CD4-positive, CD25-positive, alpha-beta regulatory T cell (primary cell): ENCODE results near the gene ZBTB25. TPM values are rescaled to one million over a fixed set of nuclear protein-coding genes. Genes with fewer than 3 reads are reported as not detected.

Experiments used
- ATAC-seq, 2 donors: fragments of 150-1000 bp; cut with Tn5 transposase; one replicate each; pipeline ENCODE4 v1.10.0; 2021; ENCODE audit warnings: low read depth in 2 of 2, moderate number of reproducible peaks in 2 of 2, moderate library complexity in 1 of 2
- DNase-seq, 3 donors: peaks; one replicate each; pipeline versions ENCODE4 v3.0.0 to v3.0.0-alpha.2; 2012 to 2022; ENCODE audit warnings: mixed read lengths in 1 of 3
- H3K27ac ChIP-seq: one replicate; pipeline ENCODE4 v1.7.0; 2013; ENCODE audit warnings: mild to moderate bottlenecking, low read length; ENCODE audit not compliant: insufficient read depth, poor library complexity, severe bottlenecking
- H3K27me3 ChIP-seq: one replicate; pipeline ENCODE4 v1.7.0; 2013; ENCODE audit warnings: low read length; ENCODE audit not compliant: control insufficient read depth, insufficient read depth
- H3K36me3 ChIP-seq: one replicate; pipeline ENCODE4 v1.7.0; 2013; ENCODE audit warnings: mild to moderate bottlenecking, low read length, moderate library complexity; ENCODE audit not compliant: control insufficient read depth, insufficient read depth
- H3K4me1 ChIP-seq: 2 replicates; pipeline ENCODE4 v1.7.0; 2013; ENCODE audit warnings: mild to moderate bottlenecking, low read length; ENCODE audit not compliant: insufficient read depth, control insufficient read depth, poor library complexity, severe bottlenecking
- H3K4me3 ChIP-seq: one replicate; pipeline ENCODE4 v1.7.0; 2013; ENCODE audit warnings: low read depth, mild to moderate bottlenecking, low read length, moderate library complexity
- H3K9me3 ChIP-seq, 2 experiments: 1 replicate in 1 of 2; 2 replicates in 1 of 2; pipeline ENCODE4 v1.7.0; 2013; ENCODE audit warnings: low read length in 2 of 2, mild to moderate bottlenecking in 1 of 2, moderate library complexity in 1 of 2; ENCODE audit not compliant: control insufficient read depth in 2 of 2
- H3K27ac Mint-ChIP-seq, 3 donors: one replicate each; pipeline ENCODE4 v1.8.0; 2020 to 2022; ENCODE audit warnings: mild to moderate bottlenecking in 3 of 3, mixed read lengths in 3 of 3, moderate library complexity in 2 of 3
- H3K27me3 Mint-ChIP-seq: one replicate; pipeline ENCODE4 v1.8.0; 2022; ENCODE audit warnings: mild to moderate bottlenecking, mixed read lengths
- H3K36me3 Mint-ChIP-seq: one replicate; pipeline ENCODE4 v1.8.0; 2020; ENCODE audit warnings: mixed read lengths
- H3K4me1 Mint-ChIP-seq, 4 donors: one replicate each; pipeline ENCODE4 v1.8.0; 2020 to 2022; ENCODE audit warnings: mixed read lengths in 4 of 4, mild to moderate bottlenecking in 1 of 4
- H3K4me3 Mint-ChIP-seq, 4 donors: one replicate each; pipeline ENCODE4 v1.8.0; 2020 to 2022; ENCODE audit warnings: mild to moderate bottlenecking in 4 of 4, mixed read lengths in 4 of 4, moderate library complexity in 3 of 4
- H3K9me3 Mint-ChIP-seq, 7 donors: one replicate each; pipeline ENCODE4 v1.8.0; 2020 to 2022; ENCODE audit warnings: mixed read lengths in 7 of 7, mild to moderate bottlenecking in 3 of 7, moderate library complexity in 2 of 7
- polyA plus RNA-seq, 4 donors: library from polyadenylated mRNA; unstranded; fragments of 300-500 nt; fragmentation: Illumina TruSeq; gene quantifications; one replicate each; pipeline ENCODE4 v1.2.3, GENCODE V29; 2021
- total RNA-seq: library from RNA; stranded (reverse); gene quantifications from one replicate; pipeline ENCODE4 v1.2.3, GENCODE V29; 2022

ZBTB25 gene
- total and polyA plus RNA-seq, 5 donors from 2014 or later = 34.8 to 78.0 (median 39.1) TPM

DNA sequence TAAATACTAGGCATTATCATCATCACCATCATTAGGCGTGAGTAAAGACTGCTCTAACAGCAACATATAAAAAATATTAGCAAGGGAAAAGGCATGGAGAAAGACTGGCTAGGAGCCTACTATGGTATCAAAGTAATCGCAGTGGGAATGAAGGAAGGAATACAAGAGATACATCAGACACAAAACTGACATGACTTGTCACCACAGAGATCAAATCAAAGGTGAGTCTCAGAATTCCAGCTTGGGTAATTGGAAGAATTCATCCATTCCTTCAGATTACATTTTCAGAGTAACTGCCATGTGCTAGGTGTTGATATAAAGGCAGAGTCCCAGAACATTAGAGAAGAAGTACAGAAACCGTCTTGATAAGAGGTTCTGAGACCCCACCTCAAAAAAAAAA, 10.2 kb downstream of the ZBTB25 start:
- Mint-ChIP-seq H3K27ac (peak overlapping the region in 2 of 3 donors; percentile 9 to 62), H3K4me1 (peaks cover 39 to 78% (median 56%) of the 10 kb centered on the region in 4 donors), H3K27me3 (no peaks in the 10 kb centered on the region), H3K9me3 (no peaks in the 10 kb centered on the region), H3K4me3 (peak overlapping the region in 3 of 4 donors; percentile 21 to 78 (median 63)), H3K36me3 (peaks cover 37% of the 10 kb centered on the region)
- Histone ChIP-seq H3K4me1 (peaks cover 38% of the 10 kb centered on the region), H3K4me3 (peak overlapping the region; percentile 21), H3K27ac (no peak overlapping the region), H3K36me3 (peaks cover 41% of the 10 kb centered on the region), H3K27me3 (no peaks in the 10 kb centered on the region), H3K9me3 (no peaks in the 10 kb centered on the region)
- DNase-seq (no peak), ATAC-seq (no peak)

DNA sequence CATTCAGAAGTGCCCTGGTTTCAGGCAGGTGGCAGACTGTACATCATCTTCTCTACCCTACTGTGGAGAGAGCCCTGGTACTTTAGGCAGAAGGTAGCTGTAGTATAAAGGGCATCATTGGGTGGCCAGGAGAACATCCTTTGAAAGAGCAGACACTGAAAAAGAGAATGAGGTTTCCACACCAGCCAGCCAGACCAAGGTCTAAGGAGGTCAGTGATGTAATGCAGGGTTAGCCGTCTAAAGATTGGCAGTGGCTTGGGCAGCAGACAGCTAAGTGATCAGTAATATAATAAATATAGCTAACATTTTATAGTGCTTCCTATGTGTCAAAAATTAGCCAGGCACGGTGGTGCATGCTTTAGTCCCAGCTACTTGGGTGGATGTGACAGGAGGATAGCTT, 12.0 kb downstream of the ZBTB25 start:
- H3K36me3 Mint-ChIP-seq = peaks cover 42% of the 10 kb centered on the region
- peaks cover 51% of the 10 kb centered on the region for H3K36me3 ChIP-seq
- no peaks in the 10 kb centered on the region for H3K27me3 ChIP-seq
- no peak overlapping the region for H3K27ac ChIP-seq
- no peaks in the 10 kb centered on the region for H3K9me3 Mint-ChIP-seq
- no peak for ATAC-seq
- H3K27me3 Mint-ChIP-seq = no peaks in the 10 kb centered on the region
- H3K27ac Mint-ChIP-seq = peak overlapping the region in 1 of 3 donors; percentile 27
- no peak for DNase-seq
- H3K4me3 Mint-ChIP-seq = peak overlapping the region in 2 of 4 donors; percentile 20 to 71
- no peaks in the 10 kb centered on the region for H3K9me3 ChIP-seq
- H3K4me3 ChIP-seq = no peak overlapping the region
- H3K4me1 ChIP-seq = peaks cover 21% of the 10 kb centered on the region
- peaks cover 36 to 77% (median 53%) of the 10 kb centered on the region in 4 donors for H3K4me1 Mint-ChIP-seq

- no peak for ATAC-seq
- H3K36me3 Mint-ChIP-seq = peaks cover 41% of the 10 kb centered on the region
- H3K36me3 ChIP-seq = peaks cover 63% of the 10 kb centered on the region
Measured at GRCh38 chr14:64488590-64489099, 15.0 kb downstream of the ZBTB25 start.

DNA sequence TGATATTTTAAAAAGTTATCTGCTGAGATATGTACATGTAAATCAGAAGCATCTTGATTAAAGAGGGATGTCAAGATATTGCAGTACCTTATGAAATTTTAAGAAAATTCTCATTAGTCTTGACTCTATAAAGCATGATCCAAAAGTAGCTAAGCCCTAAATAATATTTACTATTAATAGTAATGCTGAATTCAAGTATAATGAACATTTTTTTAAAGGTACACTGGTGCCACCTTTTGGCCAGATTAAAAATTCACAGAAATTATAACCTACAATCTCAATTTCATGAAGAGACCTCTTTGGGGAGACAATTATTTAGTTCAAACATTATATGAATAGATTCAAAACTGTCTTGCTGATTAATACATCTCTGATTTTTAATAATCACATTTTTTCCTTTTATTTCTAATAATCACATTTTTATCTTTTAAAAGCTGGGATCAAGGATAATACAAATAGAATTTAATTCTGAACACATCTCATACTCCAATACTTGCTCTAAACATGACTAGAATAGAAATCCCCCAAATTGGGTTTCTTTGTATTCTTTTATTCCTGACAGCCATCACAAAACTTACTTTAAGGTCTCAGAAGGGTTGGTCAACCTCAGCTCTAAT, 24.9 kb downstream of the ZBTB25 start:
- Histone ChIP-seq H3K27me3 (no peaks in the 10 kb centered on the region), H3K36me3 (peaks cover 18% of the 10 kb centered on the region), H3K9me3 (no peaks in the 10 kb centered on the region), H3K4me1 (peaks cover 11% of the 10 kb centered on the region), H3K27ac (no peak overlapping the region), H3K4me3 (no peak overlapping the region)
- no peak overlapping the region for H3K4me3 Mint-ChIP-seq
- ATAC-seq (no peak), DNase-seq (peak in 2 of 3 donors; percentile 47 to 55)
- H3K36me3 Mint-ChIP-seq = peaks cover 4% of the 10 kb centered on the region
- no peaks in the 10 kb centered on the region for H3K27me3 Mint-ChIP-seq
- peaks cover 23 to 43% (median 35%) of the 10 kb centered on the region in 4 donors for H3K4me1 Mint-ChIP-seq
- H3K9me3 Mint-ChIP-seq = no peaks in the 10 kb centered on the region
- no peak overlapping the region for H3K27ac Mint-ChIP-seq

More at GRCh38 chr14:64488590-64489099, 15.0 kb downstream of the ZBTB25 start:
- Mint-ChIP-seq H3K4me3 (peak overlapping the region in 1 of 4 donors; percentile 16), H3K4me1 (peaks cover 29 to 62% (median 46%) of the 10 kb centered on the region in 4 donors), H3K27ac (peak overlapping the region in 1 of 3 donors; percentile 47), H3K9me3 (no peaks in the 10 kb centered on the region), H3K27me3 (no peaks in the 10 kb centered on the region)
- Histone ChIP-seq H3K27ac (no peak overlapping the region), H3K9me3 (no peaks in the 10 kb centered on the region), H3K4me3 (no peak overlapping the region), H3K27me3 (no peaks in the 10 kb centered on the region), H3K4me1 (peaks cover 8% of the 10 kb centered on the region)
- DNase-seq = no peak

- no peak overlapping the region for H3K4me3 Mint-ChIP-seq
Measured at GRCh38 chr14:64476438-64476837, 27.2 kb downstream of the ZBTB25 start.

DNA sequence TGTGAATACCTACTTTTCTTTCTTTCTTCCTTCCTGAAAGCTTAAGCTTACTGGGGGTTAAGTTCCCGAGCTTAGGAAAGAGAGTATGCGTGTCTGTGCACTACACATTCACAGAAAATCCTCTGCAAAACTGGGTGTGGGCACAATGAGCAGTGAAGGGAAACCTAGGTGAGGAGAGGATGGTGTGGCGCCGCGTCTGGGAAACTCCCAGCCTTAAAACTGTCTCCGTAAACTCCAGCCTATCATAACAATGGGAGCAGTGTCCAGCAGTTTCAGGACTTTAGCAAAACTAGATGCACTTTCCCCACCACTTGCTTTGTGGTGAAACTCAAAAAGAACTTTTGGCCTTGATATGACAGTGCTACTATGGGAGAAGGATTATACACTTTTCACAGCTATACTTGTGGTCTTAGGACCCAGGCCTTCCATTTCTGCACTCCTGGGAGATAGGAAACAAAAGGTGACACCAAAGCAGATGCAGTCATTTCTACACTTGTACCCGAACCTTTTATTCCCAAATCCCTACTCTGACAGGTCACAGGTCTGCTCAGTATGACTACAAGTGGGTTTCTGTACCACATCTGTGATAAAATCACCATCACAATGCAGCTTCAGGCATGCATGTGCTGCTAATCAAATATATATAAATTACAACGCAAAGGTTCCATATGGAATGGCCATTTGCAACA, 27.9 kb downstream of the ZBTB25 start:
- Mint-ChIP-seq H3K9me3 (no peaks in the 10 kb centered on the region), H3K27ac (peak overlapping the region in 1 of 3 donors; percentile 36), H3K4me3 (no peak overlapping the region), H3K27me3 (no peaks in the 10 kb centered on the region), H3K4me1 (peaks cover 24 to 54% (median 38%) of the 10 kb centered on the region in 4 donors), H3K36me3 (no peaks in the 10 kb centered on the region)
- peaks cover 11% of the 10 kb centered on the region for H3K4me1 ChIP-seq
- no peaks in the 10 kb centered on the region for H3K27me3 ChIP-seq
- ATAC-seq (no peak), DNase-seq (no peak)
- H3K4me3 ChIP-seq = no peak overlapping the region
- H3K27ac ChIP-seq = no peak overlapping the region
- peaks cover 14% of the 10 kb centered on the region for H3K36me3 ChIP-seq
- H3K9me3 ChIP-seq = no peaks in the 10 kb centered on the region

More at GRCh38 chr14:64476438-64476837, 27.2 kb downstream of the ZBTB25 start:
- Mint-ChIP-seq H3K4me1 (peaks cover 24 to 52% (median 39%) of the 10 kb centered on the region in 4 donors), H3K36me3 (peaks cover under 1% of the 10 kb centered on the region), H3K27me3 (no peaks in the 10 kb centered on the region), H3K9me3 (no peaks in the 10 kb centered on the region), H3K27ac (no peak overlapping the region)
- DNase-seq (no peak), ATAC-seq (no peak)
- no peaks in the 10 kb centered on the region for H3K27me3 ChIP-seq
- H3K4me1 ChIP-seq = peaks cover 11% of the 10 kb centered on the region
- no peak overlapping the region for H3K27ac ChIP-seq
- H3K9me3 ChIP-seq = no peaks in the 10 kb centered on the region
- H3K36me3 ChIP-seq = peaks cover 14% of the 10 kb centered on the region
- no peak overlapping the region for H3K4me3 ChIP-seq

DNA sequence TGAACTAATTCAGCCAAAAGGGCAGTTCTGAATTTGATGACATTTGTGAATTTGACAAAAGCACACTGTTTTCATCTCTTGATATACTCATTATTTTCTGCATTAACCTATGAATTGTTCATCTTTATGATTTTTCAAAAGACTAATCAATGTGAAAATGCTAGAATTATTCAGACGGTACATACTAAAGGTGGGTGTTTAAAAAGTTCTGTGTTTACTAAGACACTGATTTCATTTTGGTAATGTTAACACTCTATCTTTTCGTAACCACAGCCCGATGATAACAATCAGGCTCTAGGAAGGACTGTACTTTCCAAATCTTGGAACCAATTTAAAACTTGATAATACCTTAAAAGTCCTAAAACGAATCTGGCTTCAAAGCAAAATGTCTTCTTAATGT, 28.9 kb downstream of the ZBTB25 start:
- Mint-ChIP-seq H3K27me3 (no peaks in the 10 kb centered on the region), H3K27ac (peak overlapping the region in 1 of 3 donors; percentile 23), H3K4me1 (peaks cover 24 to 54% (median 38%) of the 10 kb centered on the region in 4 donors), H3K9me3 (no peaks in the 10 kb centered on the region), H3K36me3 (no peaks in the 10 kb centered on the region), H3K4me3 (no peak overlapping the region)
- Histone ChIP-seq H3K4me3 (no peak overlapping the region), H3K9me3 (no peaks in the 10 kb centered on the region), H3K36me3 (peaks cover 10% of the 10 kb centered on the region), H3K27me3 (no peaks in the 10 kb centered on the region), H3K4me1 (peaks cover 11% of the 10 kb centered on the region), H3K27ac (no peak overlapping the region)
- DNase-seq (no peak), ATAC-seq (no peak)
